NCI-H82 (cell line): ENCODE measurements around the gene ATXN1.
A peak's percentile ranks its signal among the peaks of the same experiment; 100 is the strongest.

Experiments used
- DNase-seq: peaks from one replicate; lab custom pipeline; 2025; lab: John Stamatoyannopoulos, UW

Gene ATXN1

DNA sequence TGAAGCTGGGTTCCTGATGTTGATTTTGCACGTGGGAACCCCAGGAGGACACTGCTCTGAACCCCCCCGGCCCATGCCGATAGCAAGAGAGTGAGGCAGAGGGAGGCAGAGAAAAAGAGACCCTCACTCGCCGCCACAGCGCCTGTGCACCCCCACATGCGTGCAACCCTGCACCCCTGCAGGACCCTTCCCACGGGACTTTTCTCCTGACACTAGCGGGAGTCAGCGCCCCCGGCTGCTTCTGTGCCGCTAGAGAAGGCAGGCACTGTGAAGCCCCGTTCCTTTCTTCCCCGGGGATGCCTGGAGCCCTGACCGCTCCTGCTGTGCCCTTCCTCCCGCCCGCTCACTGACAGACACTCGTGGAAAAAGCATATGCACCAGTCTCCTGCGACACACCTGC is 455.5 kb downstream of the ATXN1 start:
- DNase-seq, result no peak

DNA sequence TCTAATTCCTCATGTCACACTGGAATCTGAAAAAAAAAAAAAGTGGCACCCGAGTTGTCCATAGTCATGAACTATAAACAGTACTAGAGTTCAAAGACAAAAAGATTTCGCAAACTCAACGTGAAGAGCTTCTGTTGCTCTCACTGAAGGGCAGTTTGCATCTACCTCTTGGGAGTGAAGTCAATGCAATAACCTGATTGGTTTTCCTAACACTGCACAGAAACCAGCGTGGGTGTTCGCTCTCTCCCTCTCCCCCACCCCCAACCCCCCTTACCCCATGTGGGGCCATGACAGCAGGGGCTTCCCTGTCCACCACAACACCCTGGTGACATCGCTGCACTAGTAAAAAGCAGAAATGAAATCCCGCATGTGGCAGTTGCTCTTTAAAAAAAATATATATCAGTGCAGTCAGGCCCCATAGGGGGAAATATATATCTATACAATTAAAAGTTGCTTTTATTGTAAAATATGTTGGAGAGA is 456.0 kb downstream of the ATXN1 start:
- peak; percentile 16 for DNase-seq

DNA sequence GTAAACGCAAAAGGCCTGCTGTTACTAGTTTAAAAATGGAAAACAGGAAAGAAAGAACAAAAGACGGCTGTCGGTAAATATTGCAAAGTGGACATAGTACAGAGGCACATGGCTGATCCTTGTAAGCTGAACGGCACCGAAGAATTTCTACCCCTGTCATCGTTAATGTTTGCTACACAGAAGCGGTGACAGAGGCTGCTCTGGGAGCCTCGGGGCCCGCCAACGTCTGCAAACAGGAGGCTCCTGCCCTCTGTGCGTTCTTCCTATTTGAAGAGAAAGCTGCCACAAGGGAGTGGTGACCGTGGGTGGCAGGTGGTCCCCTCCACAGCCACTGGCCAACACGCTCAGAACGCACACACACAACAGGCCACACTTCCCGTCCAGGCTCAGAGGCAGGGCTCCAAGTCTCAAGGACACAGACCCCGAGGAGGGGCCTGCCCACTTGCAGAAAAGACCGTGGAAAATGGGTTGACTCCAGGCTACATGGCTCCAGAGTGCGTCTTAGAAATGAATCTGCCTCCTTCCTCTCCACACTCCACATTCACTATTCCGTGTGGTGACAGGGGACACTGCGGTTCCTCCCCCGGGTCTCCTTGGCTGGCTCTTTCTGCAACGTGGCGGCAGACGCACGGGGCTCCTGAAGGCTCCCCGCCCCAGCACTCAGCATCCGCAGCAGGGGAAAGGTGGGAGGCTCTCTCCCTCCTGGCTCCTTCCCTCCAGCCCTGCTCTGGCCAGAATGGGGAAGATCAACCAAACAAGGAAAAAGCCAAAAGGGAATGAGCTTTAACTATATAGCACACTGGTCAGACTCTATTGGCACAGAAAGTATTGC is 458.3 kb downstream of the ATXN1 start:
- no peak for DNase-seq

DNA sequence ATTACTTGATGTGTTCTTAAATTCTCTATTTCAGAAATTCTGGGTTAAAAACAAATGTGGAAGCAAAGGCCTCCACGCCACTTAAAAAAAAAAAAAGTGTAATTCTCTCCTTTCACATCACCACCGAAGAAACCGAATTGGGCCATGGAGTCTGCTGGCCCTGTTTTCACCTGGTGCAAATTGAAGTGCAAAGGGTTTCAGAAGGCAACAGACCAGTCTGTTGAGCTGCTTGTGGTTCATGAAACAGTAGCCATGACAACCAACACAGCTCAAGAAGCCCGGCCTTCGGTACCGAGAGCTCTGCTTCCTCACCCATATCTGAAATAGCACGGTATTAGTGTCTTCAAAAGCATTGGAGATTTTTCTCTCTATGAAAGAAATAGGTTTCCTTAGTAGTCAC is 459.7 kb downstream of the ATXN1 start:
- DNase-seq, result no peak

DNA sequence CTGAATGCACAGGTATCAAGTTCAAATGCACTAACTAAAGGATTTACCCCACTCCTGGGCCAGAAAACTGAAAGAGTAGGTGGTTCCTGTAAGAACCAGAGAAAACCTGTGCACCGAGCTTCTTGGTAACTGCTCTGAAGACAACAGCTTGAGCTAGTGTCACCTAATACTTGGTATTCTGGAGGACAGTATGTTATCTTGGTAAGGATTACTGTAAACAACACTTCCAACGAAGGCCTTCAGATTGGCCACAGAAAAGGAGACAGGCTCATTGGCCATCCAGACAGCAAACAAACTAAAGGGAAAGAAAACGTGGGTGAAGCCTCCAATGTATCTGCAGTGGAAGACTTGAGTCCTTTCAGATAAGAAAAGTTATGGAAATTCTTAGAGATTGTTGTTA is 461.4 kb downstream of the ATXN1 start:
- DNase-seq, result no peak

DNA sequence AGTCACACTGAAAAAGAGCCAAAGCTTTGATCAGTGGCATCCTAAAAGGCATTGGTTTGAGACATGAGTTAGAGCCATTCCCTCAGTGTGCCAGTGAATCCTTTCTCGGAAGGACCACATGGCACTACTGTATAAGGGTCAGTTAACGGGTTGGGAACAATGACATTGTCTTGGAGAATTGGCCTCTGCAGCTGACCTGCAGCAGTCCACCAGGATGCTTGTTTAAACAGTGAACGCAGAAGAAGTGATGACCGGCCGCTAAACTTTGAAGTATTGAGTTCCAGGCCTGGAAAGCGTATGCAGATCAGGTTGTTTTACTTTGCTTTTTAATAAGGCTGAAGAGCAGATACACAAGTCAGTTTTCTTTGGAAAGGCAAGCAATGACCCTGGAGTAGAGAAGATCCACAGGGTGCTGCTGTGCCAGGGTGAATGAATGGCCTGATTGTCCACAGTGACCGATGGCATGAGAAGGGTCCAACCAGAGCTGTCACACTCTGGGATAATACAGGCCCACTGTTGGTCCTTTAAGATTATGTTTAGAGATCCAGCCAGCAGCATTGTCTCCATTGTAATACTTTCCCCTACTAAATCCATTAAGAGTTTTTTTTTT is 465.1 kb downstream of the ATXN1 start:
- no peak for DNase-seq

DNA sequence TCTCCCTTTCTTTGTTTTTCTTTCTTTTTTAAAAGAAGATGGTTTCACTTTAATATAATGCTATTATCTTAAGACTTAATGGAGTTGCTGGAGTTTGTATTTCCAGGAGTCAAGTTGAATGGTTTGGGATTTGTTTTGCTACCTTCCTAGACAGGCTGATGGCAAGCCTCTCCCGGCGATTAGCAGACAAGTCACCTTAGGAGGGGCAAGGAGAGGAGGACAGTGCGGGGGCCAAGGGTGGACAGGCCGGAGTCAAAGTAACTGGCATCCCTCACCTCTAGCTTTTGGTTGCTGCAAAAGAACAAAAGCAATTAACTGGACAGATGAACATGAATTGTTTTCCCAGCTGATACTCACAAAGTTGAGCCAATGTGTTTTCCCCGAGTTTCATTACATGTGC is 465.8 kb downstream of the ATXN1 start:
- DNase-seq, result no peak

DNA sequence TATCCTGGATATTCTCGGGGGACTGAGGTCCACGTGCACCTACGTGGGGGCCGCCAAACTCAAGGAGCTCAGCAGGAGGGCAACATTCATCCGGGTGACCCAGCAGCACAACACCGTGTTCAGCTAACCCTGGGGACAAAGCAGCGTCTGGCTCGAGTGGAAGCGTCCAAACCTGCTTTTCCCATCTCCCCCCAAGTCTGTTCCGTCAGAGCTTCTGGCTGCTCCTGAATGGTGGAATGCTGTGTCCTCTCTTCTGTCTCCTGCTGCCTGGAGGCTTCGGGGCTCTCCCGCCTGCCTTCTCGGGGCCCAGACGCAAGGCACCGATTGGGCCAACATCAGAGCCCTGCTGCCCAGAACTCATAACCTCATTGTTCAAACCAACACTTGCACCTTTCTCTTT is 466.2 kb downstream of the ATXN1 start:
- no peak for DNase-seq

DNA sequence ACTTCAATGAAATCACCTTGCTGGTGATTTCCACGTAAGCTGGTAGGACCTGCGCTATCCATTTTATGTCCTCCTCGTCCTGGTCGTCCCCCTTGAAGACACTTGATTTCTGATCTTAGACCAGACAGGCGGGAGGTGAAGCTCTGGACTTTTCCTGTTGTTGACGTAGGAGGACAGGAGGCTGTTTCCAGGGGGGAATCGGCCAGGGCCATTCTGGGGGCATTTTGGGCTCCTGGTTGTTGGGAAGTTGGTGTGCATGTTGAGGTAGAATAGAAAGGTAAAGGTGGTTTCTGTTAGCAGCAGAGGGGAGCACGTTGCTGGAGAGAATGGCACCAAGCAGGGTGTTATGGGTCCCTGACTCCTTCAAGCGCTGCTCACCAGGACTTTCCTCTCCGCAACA is 466.9 kb downstream of the ATXN1 start:
- DNase-seq, result no peak

DNA sequence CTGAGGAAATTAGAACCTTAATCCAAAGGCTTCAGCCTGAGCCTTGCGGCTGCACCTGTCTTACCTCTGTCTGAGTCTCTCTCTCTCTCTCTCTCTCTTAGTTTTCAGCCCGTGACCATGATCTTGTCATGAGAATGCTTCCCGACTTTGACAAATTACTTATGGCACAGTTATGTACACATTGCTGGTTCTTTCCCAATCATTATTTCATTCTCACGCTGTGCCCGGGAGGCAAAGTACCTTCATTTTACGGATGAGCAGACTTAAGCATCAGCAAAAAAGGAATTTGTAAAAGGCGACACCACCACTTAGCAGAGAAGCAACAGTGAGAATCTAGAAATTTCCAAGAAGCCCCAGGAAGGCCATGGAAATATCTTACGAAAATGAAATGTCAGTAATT is 468.3 kb downstream of the ATXN1 start:
- no peak for DNase-seq

DNA sequence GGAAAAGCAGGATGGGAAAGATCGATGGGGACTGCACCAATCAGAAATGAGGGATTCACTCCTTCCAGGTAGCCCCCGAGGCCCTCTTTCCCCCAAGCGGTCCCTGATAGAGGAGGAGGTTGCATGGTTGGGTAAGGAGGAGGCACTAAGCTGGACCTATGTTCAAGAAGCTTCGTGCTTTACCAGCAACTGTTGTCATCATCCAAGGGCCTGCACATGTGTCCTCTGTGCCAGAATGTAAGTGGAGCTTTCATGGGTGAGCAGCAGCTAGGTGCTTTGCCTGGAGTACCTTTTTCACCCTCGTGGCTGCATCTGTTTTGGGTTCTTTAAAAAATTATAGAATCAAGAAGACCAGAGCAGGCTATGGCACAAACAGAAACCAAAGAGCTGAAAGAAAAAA is 468.8 kb downstream of the ATXN1 start:
- no peak for DNase-seq

DNA sequence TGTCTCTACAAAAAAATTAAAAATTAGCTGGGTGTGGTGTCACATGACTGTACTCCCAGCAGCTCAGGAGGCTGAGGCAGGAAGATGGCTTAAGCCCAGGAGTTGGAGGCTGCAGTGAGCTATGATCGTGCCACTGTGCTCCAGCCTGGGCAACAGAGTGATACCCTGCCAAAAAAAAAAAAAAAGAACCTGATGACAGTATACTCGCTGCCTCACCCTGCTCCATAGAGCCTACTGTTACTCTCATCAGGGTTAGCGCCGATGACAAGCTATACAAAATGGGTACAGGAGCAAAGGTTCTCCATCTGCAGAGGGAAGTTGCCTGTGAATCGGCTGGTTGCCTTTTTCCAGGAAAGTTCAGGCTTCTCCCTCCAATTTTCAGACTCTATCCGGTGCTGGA is 469.5 kb downstream of the ATXN1 start:
- DNase-seq, result no peak

DNA sequence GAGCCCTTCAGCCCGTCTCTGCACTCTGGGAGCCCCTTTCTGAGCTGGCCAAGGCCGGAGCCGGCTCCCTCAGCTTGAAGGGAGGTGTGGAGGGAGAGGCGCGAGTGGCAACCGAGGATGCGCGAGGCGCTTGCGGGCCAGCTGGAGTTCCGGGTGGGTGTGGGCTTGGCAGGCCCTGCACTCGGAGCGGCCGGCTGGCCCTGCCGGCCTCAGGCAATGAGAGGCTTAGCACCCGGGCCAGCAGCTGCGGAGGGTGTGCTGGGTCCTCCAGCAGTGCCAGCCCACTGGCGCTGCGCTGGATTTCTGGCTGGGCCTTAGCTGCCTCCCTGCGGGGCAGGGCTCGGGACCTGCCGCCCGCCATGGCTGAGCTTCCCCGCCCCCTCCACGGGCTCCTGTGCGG is 473.1 kb downstream of the ATXN1 start:
- no peak for DNase-seq

DNA sequence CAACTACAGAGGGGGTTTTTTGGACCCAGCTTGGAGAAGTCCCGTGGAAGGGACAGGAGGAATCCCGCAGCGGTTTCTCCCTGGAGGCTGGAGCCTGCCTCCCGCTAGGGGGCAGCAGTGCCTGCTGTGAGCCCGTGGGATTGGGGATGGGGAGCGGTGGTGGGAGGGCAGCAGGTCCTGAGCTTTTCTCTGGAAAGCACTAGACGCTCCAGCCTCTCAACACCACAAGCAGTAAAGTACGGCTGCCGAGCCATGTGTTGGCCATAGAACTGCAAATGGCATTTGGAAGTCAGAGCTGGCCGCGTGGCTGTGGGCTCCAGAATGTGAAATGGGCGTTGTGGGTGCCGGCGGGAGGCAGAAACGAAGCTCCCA is 475.1 kb downstream of the ATXN1 start:
- peak; percentile 69 for DNase-seq

DNA sequence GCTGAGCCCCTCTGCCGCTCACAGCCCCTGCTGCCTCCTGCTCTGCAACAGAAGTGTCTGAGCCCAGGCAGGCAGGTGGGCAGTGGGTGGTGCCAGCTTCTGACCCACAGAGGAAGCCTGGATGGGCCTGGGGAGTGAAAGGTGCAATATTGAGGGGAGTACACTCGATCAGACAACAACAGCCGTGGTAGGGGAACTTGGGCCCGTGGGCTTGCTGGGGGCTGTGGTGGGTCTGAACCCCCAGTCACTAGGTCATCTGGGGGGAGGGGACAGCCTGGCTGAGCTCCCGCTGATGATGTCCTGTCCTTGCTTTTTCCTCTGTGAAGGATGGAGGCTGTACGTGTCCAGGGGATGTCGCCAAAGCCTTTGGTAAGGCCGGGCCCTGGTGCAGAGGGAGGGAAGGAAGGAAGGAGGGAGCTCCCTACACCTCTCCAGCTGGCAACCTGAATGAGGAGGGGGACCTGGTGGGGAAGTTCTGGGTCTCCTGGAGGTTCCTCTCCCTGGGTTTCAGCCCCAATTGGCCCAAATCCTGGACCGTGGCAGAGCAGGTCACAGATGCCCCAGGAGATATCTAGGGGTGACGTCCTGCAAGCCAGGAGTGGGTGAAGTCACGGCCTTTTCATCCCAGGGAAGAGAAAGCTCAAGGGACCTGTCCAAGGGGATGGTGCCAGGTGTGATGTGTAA is 475.7 kb downstream of the ATXN1 start:
- DNase-seq, result no peak

DNA sequence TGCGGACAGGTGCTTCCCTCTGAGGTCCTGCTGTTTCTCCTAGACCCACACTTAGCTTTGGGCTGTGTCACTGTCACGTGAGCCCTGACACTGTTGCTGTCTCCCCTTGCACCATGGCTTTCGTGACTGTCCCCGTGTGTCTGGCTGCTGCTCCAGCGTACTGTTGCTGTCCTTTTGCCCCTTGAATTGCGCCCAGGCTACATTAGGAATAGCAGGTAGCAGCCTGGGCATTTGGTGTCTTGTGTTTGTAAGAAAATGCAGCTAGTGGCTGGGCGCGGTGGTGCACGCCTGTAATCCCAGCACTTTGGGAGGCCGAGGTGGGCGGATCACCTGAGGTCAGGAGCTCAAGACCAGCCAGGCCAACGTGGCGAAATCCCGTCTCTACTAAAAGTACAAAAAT is 476.8 kb downstream of the ATXN1 start:
- no peak for DNase-seq

DNA sequence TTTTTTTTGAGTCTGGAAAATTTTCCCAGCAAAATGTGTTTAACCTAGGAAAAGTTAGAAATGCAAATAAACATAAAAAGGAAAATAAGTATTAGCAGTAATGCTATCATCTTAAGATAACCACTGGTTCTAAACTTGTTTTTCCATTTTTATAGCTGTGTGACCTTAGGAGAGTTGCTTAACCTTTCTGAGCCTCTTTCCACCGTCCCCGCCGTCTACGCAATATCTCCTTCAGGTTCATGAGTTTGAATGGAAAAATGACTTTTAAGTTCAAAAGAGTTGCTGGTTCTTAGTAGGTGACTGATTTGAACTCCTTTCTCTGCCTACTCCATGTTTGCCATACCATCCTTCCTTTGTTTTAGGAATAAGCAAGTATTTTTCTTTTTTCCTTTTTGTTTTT is 478.9 kb downstream of the ATXN1 start:
- DNase-seq, result no peak

DNA sequence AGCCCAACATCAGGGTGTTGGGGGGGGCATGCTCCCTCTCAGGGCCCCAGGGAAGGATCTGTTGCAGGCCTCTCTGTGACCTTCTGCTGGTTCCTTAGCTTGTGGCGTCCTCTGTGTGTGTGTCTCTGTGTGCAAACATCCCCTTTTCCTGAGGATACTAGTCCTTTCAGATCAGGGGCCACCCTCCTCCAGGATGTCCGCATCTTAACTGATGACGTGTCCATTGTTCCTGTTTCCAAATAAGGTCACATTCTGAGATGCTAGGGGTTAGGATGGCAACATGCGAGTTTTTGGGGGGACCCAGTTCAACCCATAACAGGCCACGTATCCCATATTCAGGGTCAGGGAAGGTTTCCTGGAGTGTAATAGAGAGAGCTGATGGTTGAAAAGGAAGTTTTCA is 482.0 kb downstream of the ATXN1 start:
- no peak for DNase-seq

DNA sequence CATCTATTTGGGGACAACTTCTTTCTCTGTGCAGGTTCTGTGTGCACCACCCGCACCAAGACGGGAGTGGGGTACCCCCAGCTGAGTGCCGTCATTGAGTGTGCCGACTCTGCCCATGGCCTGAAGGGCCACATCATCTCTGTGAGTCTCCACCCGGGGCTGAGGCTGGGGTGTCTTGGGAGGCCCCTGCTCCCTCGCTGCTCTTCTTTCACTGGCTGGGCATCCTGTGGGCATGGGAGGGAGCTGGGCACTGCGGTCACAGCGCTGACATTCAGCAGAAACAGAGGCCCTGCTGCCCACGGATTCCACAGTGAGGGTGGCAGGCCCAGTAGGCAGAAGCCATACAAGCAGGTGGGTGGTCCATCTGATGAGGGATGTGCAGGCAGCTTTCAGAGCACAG is 482.5 kb downstream of the ATXN1 start:
- DNase-seq, result no peak

DNA sequence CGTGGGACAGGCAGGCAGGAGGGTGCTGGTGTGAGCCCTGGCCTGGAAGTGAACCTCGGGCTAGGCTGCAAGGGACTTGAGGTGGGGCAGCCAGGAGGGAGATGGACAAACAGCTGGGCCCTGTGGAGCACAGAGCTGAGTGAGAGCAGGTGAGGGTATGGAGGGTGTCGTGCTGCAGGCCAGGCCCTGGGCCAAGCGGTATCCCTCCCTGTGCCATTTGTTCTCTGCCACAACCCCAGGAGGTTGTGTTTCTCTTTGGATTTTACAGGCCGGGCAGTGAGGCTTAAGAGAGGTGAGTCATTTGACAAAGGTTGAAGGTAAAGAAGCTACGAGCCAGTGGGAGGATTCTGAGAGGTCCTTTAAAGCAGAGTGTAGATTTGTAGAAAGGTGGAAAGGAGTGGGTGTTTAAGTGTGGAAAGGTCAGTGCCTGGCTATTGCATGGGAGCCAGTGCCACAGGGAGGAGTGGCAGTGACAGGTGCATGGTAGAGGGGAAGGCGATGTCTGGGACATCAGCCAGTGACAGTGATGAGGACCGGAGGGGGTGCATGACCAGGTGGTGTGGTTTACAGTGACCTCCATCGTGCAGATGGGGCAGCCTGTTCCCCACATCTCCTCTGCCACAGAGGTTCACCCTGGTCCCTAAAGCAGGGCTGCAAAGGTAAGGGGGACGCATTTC is 483.1 kb downstream of the ATXN1 start:
- DNase-seq, result no peak

DNA sequence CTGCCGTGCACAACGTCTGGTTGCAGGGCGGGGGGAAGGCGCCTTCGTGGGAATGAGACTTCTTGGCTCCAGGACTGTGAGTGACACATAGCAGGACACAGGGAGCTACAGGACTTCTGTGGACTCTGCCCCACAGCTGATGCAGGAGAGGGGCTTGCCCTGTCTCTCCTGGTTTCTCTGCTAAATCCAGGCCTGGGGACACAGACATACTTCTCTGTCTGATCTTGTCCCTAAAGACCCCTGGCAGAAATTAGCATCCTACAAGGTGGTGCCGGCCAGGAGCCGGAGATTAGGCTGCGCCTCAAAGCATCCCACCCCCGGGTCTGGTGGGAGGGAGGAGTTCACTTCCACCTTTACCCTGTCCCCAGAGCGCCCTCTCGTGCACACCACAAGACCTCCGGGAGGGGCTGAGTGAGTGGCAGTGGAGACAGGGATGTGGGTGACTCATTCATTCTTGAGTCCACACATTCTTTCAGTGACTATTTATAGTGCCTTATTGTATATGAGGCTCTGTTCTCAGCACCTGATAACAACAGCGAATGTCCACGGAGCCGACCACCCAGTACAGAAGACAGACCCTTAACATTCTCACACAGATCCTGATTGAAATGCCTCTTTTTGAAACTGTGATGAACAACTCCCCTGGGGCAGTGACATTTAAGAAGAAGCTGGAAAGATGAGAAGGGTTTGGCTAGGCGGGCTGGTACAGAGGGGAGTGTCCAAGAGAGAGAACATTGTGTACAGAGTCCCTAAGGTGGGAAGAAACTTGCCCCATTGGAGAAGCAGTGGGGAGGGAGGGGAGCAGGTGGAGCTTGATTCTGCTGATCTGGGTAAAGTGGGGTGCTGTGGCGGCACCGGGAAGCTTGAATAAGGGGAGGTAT is 483.9 kb downstream of the ATXN1 start:
- peak; percentile 90 for DNase-seq
